MV-4-11 (cell line): ENCODE measurements around the gene GSTM3.
A peak's percentile ranks its signal among the peaks of the same experiment; 100 is the strongest.

Source experiments
- DNase-seq: peaks from one replicate; lab custom pipeline; 2025; lab: John Stamatoyannopoulos, UW

GSTM3 gene

GRCh38 chr1:109740615-109741373, at the start of gene GSTM3:
GSTM3 (minus strand) TSS chr1:109741038; CDS start chr1:109740287, 751 bp downstream.
- DNase-seq: no peak

- no peak for DNase-seq
Measured at GRCh38 chr1:109790329-109790728, 49.5 kb upstream of the GSTM3 start.

- DNase-seq: no peak
Measured at GRCh38 chr1:109789551-109790180, 48.8 kb upstream of the GSTM3 start.

- peak; percentile 84 for DNase-seq
Measured at GRCh38 chr1:109788695-109789521, 48.1 kb upstream of the GSTM3 start.

GRCh38 chr1:109787845-109788601, 47.2 kb upstream of the GSTM3 start:
- no peak for DNase-seq

GRCh38 chr1:109787211-109787844, 46.5 kb upstream of the GSTM3 start:
- no peak for DNase-seq

- DNase-seq: no peak
Measured at GRCh38 chr1:109786531-109787021, 45.7 kb upstream of the GSTM3 start.

- DNase-seq: no peak
Measured at GRCh38 chr1:109786112-109786480, 45.3 kb upstream of the GSTM3 start.

- DNase-seq: no peak
Measured at GRCh38 chr1:109785446-109786111, 44.7 kb upstream of the GSTM3 start.

GRCh38 chr1:109784551-109785252, 43.9 kb upstream of the GSTM3 start:
- DNase-seq: no peak

GRCh38 chr1:109783436-109783835, 42.6 kb upstream of the GSTM3 start:
- DNase-seq: no peak

- no peak for DNase-seq
Measured at GRCh38 chr1:109782927-109783326, 42.1 kb upstream of the GSTM3 start.

- no peak for DNase-seq
Measured at GRCh38 chr1:109782514-109782913, 41.7 kb upstream of the GSTM3 start.

GRCh38 chr1:109781806-109782205, 41.0 kb upstream of the GSTM3 start:
- DNase-seq: no peak

- DNase-seq: no peak
Measured at GRCh38 chr1:109780982-109781381, 40.1 kb upstream of the GSTM3 start.

- no peak for DNase-seq
Measured at GRCh38 chr1:109777980-109778625, 37.3 kb upstream of the GSTM3 start.

GRCh38 chr1:109777436-109777835, 36.6 kb upstream of the GSTM3 start:
- no peak for DNase-seq

GRCh38 chr1:109776911-109777310, 36.1 kb upstream of the GSTM3 start:
- peak; percentile 53 for DNase-seq

- no peak for DNase-seq
Measured at GRCh38 chr1:109776206-109776835, 35.5 kb upstream of the GSTM3 start.
